Fibroblast of skin of right biceps (primary cell): Measurements from ENCODE around the gene CXCR3.
A peak's percentile ranks its signal among the peaks of the same experiment; 100 is the strongest.
"Not testable (repeated sequence)": the region's sequence is repeated elsewhere in the genome, so short reads cannot be mapped to it uniquely, and the experiment has no call there.

Experiments used
- DNase-seq: peaks from one replicate; pipeline ENCODE4 v3.0.0-alpha.2; 2013

Gene CXCR3

GRCh38 chrX:71607488-71607887 is 10.8 kb downstream of the CXCR3 start:
- no peak for DNase-seq

GRCh38 chrX:71606536-71607216 is 11.6 kb downstream of the CXCR3 start:
- no peak for DNase-seq

GRCh38 chrX:71604796-71605568 is 13.3 kb downstream of the CXCR3 start:
- DNase-seq: no peak

GRCh38 chrX:71604141-71604540 is 14.2 kb downstream of the CXCR3 start:
- peak; percentile 19 for DNase-seq

- DNase-seq: peak; percentile 23
Measured at GRCh38 chrX:71603618-71604017, 14.7 kb downstream of the CXCR3 start.

GRCh38 chrX:71599965-71600364 is 18.3 kb downstream of the CXCR3 start:
- DNase-seq: no peak

- DNase-seq: not testable (repeated sequence)
Measured at GRCh38 chrX:71593210-71593609, 25.1 kb downstream of the CXCR3 start.

GRCh38 chrX:71586929-71587328 is 31.4 kb downstream of the CXCR3 start:
- no peak for DNase-seq

GRCh38 chrX:71581210-71581609 is 37.1 kb downstream of the CXCR3 start:
- DNase-seq: no peak

GRCh38 chrX:71579990-71580380 is 38.3 kb downstream of the CXCR3 start:
- DNase-seq: no peak

GRCh38 chrX:71579136-71579989 is 38.9 kb downstream of the CXCR3 start:
- DNase-seq: no peak

GRCh38 chrX:71578253-71579135 is 39.8 kb downstream of the CXCR3 start, which contains the start of gene GCNA:
GCNA (plus strand) TSS chrX:71578437; CDS start chrX:71580822, 2,385 bp downstream.
- no peak for DNase-seq

- no peak for DNase-seq
Measured at GRCh38 chrX:71577682-71578081, 40.6 kb downstream of the CXCR3 start.

- DNase-seq: no peak
Measured at GRCh38 chrX:71573590-71573989, 44.7 kb downstream of the CXCR3 start.

- DNase-seq: not testable (repeated sequence)
Measured at GRCh38 chrX:71571390-71571789, 46.9 kb downstream of the CXCR3 start.
